KOPT-K1 (cell line): Measurements from ENCODE around the gene SERPINA4.

ENCODE experiments used
- H3K27ac ChIP-seq: fragments of 200-600 bp; sonication (generic); 2 replicates; pipeline ENCODE4 v1.5.1; 2016; ENCODE audit warnings: antibody characterized with exemption, mild to moderate bottlenecking, low read depth, low read length; ENCODE audit not compliant: poor library complexity, severe bottlenecking
- H3K36me3 ChIP-seq: fragments of 200-600 bp; sonication (generic); 2 replicates; pipeline ENCODE4 v1.5.1; 2017; ENCODE audit warnings: antibody characterized with exemption, mild to moderate bottlenecking, low read length, moderate library complexity; ENCODE audit not compliant: insufficient read depth
- H3K9me3 ChIP-seq: fragments of 200-600 bp; sonication (generic); 2 replicates; pipeline ENCODE4 v1.5.1; 2017; ENCODE audit warnings: antibody characterized with exemption, low read length, mild to moderate bottlenecking; ENCODE audit not compliant: insufficient read depth, poor library complexity, severe bottlenecking

Gene SERPINA4

GRCh38 chr14:94538070-94538740 lies 23.0 kb upstream of the SERPINA4 start:
- Histone ChIP-seq H3K27ac (no peak overlapping the region), H3K9me3 (no peaks in the 10 kb centered on the region), H3K36me3 (no peaks in the 10 kb centered on the region)

GRCh38 chr14:94539181-94539580 lies 22.1 kb upstream of the SERPINA4 start:
- no peaks in the 10 kb centered on the region for H3K9me3 ChIP-seq
- no peak overlapping the region for H3K27ac ChIP-seq
- no peaks in the 10 kb centered on the region for H3K36me3 ChIP-seq

GRCh38 chr14:94540031-94540794 lies 21.0 kb upstream of the SERPINA4 start:
- no peak overlapping the region for H3K27ac ChIP-seq
- H3K9me3 ChIP-seq: no peaks in the 10 kb centered on the region
- no peaks in the 10 kb centered on the region for H3K36me3 ChIP-seq

GRCh38 chr14:94541234-94541975 lies 19.8 kb upstream of the SERPINA4 start:
- Histone ChIP-seq H3K9me3 (no peaks in the 10 kb centered on the region), H3K27ac (no peak overlapping the region), H3K36me3 (no peaks in the 10 kb centered on the region)

GRCh38 chr14:94542111-94542810 lies 19.0 kb upstream of the SERPINA4 start:
- no peaks in the 10 kb centered on the region for H3K9me3 ChIP-seq
- no peaks in the 10 kb centered on the region for H3K36me3 ChIP-seq
- H3K27ac ChIP-seq: no peak overlapping the region

- H3K36me3 ChIP-seq: no peaks in the 10 kb centered on the region
- H3K27ac ChIP-seq: no peak overlapping the region
- H3K9me3 ChIP-seq: no peaks in the 10 kb centered on the region
Observed at GRCh38 chr14:94542811-94543440, 18.3 kb upstream of the SERPINA4 start.

GRCh38 chr14:94543449-94544124 lies 17.7 kb upstream of the SERPINA4 start:
- Histone ChIP-seq H3K27ac (no peak overlapping the region), H3K36me3 (no peaks in the 10 kb centered on the region), H3K9me3 (no peaks in the 10 kb centered on the region)

GRCh38 chr14:94544726-94545125 lies 16.5 kb upstream of the SERPINA4 start:
- Histone ChIP-seq H3K36me3 (no peaks in the 10 kb centered on the region), H3K9me3 (no peaks in the 10 kb centered on the region)

GRCh38 chr14:94545131-94545841 lies 16.0 kb upstream of the SERPINA4 start:
- no peaks in the 10 kb centered on the region for H3K9me3 ChIP-seq
- H3K27ac ChIP-seq: no peak overlapping the region
- H3K36me3 ChIP-seq: no peaks in the 10 kb centered on the region

More at GRCh38 chr14:94544726-94545125, 16.5 kb upstream of the SERPINA4 start:
- H3K27ac ChIP-seq: no peak overlapping the region

- no peaks in the 10 kb centered on the region for H3K9me3 ChIP-seq
- H3K27ac ChIP-seq: no peak overlapping the region
- no peaks in the 10 kb centered on the region for H3K36me3 ChIP-seq
Observed at GRCh38 chr14:94547151-94547680, 14.0 kb upstream of the SERPINA4 start.

GRCh38 chr14:94547726-94548125 lies 13.5 kb upstream of the SERPINA4 start:
- H3K36me3 ChIP-seq: no peaks in the 10 kb centered on the region
- H3K27ac ChIP-seq: no peak overlapping the region
- no peaks in the 10 kb centered on the region for H3K9me3 ChIP-seq

- H3K36me3 ChIP-seq: no peaks in the 10 kb centered on the region
- no peaks in the 10 kb centered on the region for H3K9me3 ChIP-seq
- H3K27ac ChIP-seq: no peak overlapping the region
Observed at GRCh38 chr14:94548131-94548998, 12.9 kb upstream of the SERPINA4 start.
